Colonic mucosa (tissue), 4 donors: ENCODE results near the gene PLEKHG5. TPM values are rescaled to one million over a fixed set of nuclear protein-coding genes. Genes with fewer than 3 reads are reported as not detected.

Experiments used
- DNase-seq: peaks from one replicate; pipeline ENCODE4 v3.0.0-alpha.2; 2020
- H3K27ac ChIP-seq: fragments of 200-600 bp; one replicate; pipeline ENCODE4 v1.8.0; 2021
- H3K27me3 ChIP-seq: fragments of 200-600 bp; one replicate; pipeline ENCODE4 v1.8.0; 2021
- H3K36me3 ChIP-seq: fragments of 200-600 bp; one replicate; pipeline ENCODE4 v1.8.0; 2021
- H3K4me1 ChIP-seq: fragments of 200-600 bp; one replicate; pipeline ENCODE4 v1.8.0; 2021; ENCODE audit warnings: mild to moderate bottlenecking
- H3K4me3 ChIP-seq: fragments of 200-600 bp; one replicate; pipeline ENCODE4 v1.8.0; 2021
- H3K9ac ChIP-seq, 2 donors: one replicate each; pipeline ENCODE4 v1.7.0; 2013; ENCODE audit warnings: control low read depth in 2 of 2, low read depth in 2 of 2, low read length in 2 of 2
- H3K9me3 ChIP-seq: fragments of 200-600 bp; one replicate; pipeline ENCODE4 v1.8.0; 2021
- CTCF ChIP-seq: fragments of 200-600 bp; IDR thresholded peaks from one replicate; pipeline ENCODE4 v1.8.0; 2022; ENCODE audit warnings: antibody characterized with exemption, mild to moderate bottlenecking
- intact Hi-C: fragments of 100-400 bp; cut with DNase I; formaldehyde crosslinking; loops from one replicate; pipeline ENCODE4 v1.14.1; 2022
- total RNA-seq, 2 donors: library from RNA; stranded (reverse); fragmentation: NEBNext Ultra II Directional in 1 of 2; extraction: Animal tissue kit (Norgen Biotek cat#: 25700) in 1 of 2; gene quantifications; one replicate each; pipeline ENCODE4 v1.2.1, GENCODE V29; 2021
- donor health status: healthy.
- donor health status: DM: no; HTN: no; CAD: no.
- donor health status: DM: no; HTN: no; CAD: no.

The PLEKHG5 gene
- total RNA-seq, 2 donors from 2014 or later, result 13.9 to 19.6 TPM

- no peaks in the 10 kb centered on the region for H3K27me3 ChIP-seq
- DNase-seq, result no peak
- no peaks in the 10 kb centered on the region for H3K4me1 ChIP-seq
- no peak overlapping the region for H3K4me3 ChIP-seq
- H3K9me3 ChIP-seq, result no peaks in the 10 kb centered on the region
- intact Hi-C loops, result no loop called here
- no peak overlapping the region for H3K9ac ChIP-seq
- no peak for TF ChIP-seq CTCF
- no peaks in the 10 kb centered on the region for H3K36me3 ChIP-seq
- no peak overlapping the region for H3K27ac ChIP-seq
These were observed 21.9 kb upstream of the PLEKHG5 start for GRCh38 chr1:6513320-6513801.

- intact Hi-C loops, result no loop called here
- H3K9ac ChIP-seq, result no peak overlapping the region
These were observed 21.4 kb upstream of the PLEKHG5 start for GRCh38 chr1:6512908-6513280.

GRCh38 chr1:6512245-6512907 is 20.9 kb upstream of the PLEKHG5 start:
- Histone ChIP-seq H3K9me3 (no peaks in the 10 kb centered on the region), H3K27ac (no peak overlapping the region), H3K27me3 (no peaks in the 10 kb centered on the region), H3K4me1 (no peaks in the 10 kb centered on the region), H3K36me3 (no peaks in the 10 kb centered on the region), H3K4me3 (no peak overlapping the region), H3K9ac (no peak overlapping the region)
- intact Hi-C loops, result no loop called here
- no peak for TF ChIP-seq CTCF
- no peak for DNase-seq

More at GRCh38 chr1:6512908-6513280, 21.4 kb upstream of the PLEKHG5 start:
- no peak for TF ChIP-seq CTCF
- no peak for DNase-seq
- Histone ChIP-seq H3K9me3 (no peaks in the 10 kb centered on the region), H3K27me3 (no peaks in the 10 kb centered on the region), H3K4me3 (no peak overlapping the region), H3K36me3 (no peaks in the 10 kb centered on the region), H3K27ac (no peak overlapping the region), H3K4me1 (no peaks in the 10 kb centered on the region)

- Histone ChIP-seq H3K36me3 (no peaks in the 10 kb centered on the region), H3K4me1 (no peaks in the 10 kb centered on the region), H3K9ac (no peak overlapping the region), H3K27me3 (no peaks in the 10 kb centered on the region), H3K4me3 (no peak overlapping the region), H3K27ac (no peak overlapping the region), H3K9me3 (no peaks in the 10 kb centered on the region)
- no peak for DNase-seq
- TF ChIP-seq CTCF, result no peak
- intact Hi-C loops, result no loop called here
These were observed 20.2 kb upstream of the PLEKHG5 start for GRCh38 chr1:6511561-6512244.

- Histone ChIP-seq H3K27ac (no peak overlapping the region), H3K9me3 (no peaks in the 10 kb centered on the region), H3K4me3 (no peak overlapping the region), H3K9ac (no peak overlapping the region), H3K36me3 (no peaks in the 10 kb centered on the region), H3K27me3 (no peaks in the 10 kb centered on the region), H3K4me1 (no peaks in the 10 kb centered on the region)
- no peak for DNase-seq
- intact Hi-C loops, result no loop called here
- no peak for TF ChIP-seq CTCF
These were observed 19.6 kb upstream of the PLEKHG5 start for GRCh38 chr1:6511056-6511455.
